ENCODE results near the gene VEPH1.

- TF ChIP-seq SP2 (IDR thresholded peaks at IDR 0.05; ENCODE audit: extremely low read depth, low read depth, low read length, poor library complexity, severe bottlenecking) (no peak), ZNF780A (CRISPR knock-in tag; IDR thresholded peaks at IDR 0.05) (no peak), HCFC1 (IDR thresholded peaks at IDR 0.05; ENCODE audit: low read depth, low read length) (no peak), GABPA (tag; conservative IDR thresholded peaks at IDR 0.05; ENCODE audit: low read depth) (no peak), SMARCC2 (IDR thresholded peaks at IDR 0.05; ENCODE audit: low read depth) (no peak), CREBBP (IDR thresholded peaks at IDR 0.05; ENCODE audit: low read depth, low read length) (no peak), ZNF766 (CRISPR knock-in tag; conservative IDR thresholded peaks at IDR 0.05) (no peak), NKRF (IDR thresholded peaks at IDR 0.05; ENCODE audit: borderline replicate concordance) (no peak), KLF16 (IDR thresholded peaks at IDR 0.05) (no peak), RBBP5 (IDR thresholded peaks at IDR 0.05; ENCODE audit: borderline replicate concordance, insufficient read depth, low read length, poor library complexity, severe bottlenecking) (no peak), HBP1 (CRISPR knock-in tag; IDR thresholded peaks at IDR 0.05) (no peak), TRIM28 (IDR thresholded peaks at IDR 0.05) (no peak)
These were observed 37.5 kb downstream of the VEPH1 start for GRCh38 chr3:157465741-157466140.
